ENCODE measurements around the gene MYO1D. TPM values are rescaled to one million over a fixed set of nuclear protein-coding genes. Genes with fewer than 3 reads are reported as not detected.

The MYO1D gene
- total RNA-seq, 1 experiment from 2014 or later, result 1.3 TPM

DNA sequence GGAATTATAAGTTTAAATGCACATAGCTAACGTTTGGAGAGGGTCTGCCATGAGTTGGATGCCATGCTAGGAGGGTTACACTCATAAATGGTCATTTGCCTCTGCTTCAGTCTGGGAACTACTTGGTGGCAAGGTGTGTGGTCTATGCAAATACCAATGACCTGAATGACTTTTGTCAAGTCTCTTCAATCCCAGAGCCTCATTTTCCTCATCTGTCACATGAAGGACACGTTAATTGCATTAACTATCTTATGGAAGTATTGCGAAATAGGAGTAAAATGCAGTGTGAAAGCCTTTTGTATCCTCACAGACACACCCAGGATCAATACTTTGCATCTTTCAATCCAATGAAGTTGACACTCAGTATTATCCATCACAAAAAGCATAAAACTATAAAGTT, 327.4 kb downstream of the MYO1D start:
- TF ChIP-seq, protein P1, sequence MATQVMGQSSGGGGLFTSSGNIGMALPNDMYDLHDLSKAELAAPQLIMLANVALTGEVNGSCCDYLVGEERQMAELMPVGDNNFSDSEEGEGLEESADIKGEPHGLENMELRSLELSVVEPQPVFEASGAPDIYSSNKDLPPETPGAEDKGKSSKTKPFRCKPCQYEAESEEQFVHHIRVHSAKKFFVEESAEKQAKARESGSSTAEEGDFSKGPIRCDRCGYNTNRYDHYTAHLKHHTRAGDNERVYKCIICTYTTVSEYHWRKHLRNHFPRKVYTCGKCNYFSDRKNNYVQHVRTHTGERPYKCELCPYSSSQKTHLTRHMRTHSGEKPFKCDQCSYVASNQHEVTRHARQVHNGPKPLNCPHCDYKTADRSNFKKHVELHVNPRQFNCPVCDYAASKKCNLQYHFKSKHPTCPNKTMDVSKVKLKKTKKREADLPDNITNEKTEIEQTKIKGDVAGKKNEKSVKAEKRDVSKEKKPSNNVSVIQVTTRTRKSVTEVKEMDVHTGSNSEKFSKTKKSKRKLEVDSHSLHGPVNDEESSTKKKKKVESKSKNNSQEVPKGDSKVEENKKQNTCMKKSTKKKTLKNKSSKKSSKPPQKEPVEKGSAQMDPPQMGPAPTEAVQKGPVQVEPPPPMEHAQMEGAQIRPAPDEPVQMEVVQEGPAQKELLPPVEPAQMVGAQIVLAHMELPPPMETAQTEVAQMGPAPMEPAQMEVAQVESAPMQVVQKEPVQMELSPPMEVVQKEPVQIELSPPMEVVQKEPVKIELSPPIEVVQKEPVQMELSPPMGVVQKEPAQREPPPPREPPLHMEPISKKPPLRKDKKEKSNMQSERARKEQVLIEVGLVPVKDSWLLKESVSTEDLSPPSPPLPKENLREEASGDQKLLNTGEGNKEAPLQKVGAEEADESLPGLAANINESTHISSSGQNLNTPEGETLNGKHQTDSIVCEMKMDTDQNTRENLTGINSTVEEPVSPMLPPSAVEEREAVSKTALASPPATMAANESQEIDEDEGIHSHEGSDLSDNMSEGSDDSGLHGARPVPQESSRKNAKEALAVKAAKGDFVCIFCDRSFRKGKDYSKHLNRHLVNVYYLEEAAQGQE (IDR thresholded peaks at IDR 0.05; ENCODE audit: insufficient read depth in 1 of 2, low read depth in 2 of 2, low read length in 1 of 2), result no peak
- TF ChIP-seq TCF7L2 (IDR thresholded peaks at IDR 0.05; ENCODE audit: low read depth, low read length) (no peak), POLR2AphosphoS5 (IDR thresholded peaks at IDR 0.05; ENCODE audit: low read depth, low read length) (no peak), CTCF (IDR thresholded peaks at IDR 0.05) (no peak), SIN3A (IDR thresholded peaks at IDR 0.05; ENCODE audit: borderline replicate concordance, insufficient read depth, low read depth, low read length) (no peak)
- Histone ChIP-seq H3K27me3 (ENCODE audit: control insufficient read depth, insufficient read depth, low read length) (no peaks in the 10 kb centered on the region), H3K27ac (ENCODE audit: low read length) (no peak overlapping the region), H3K9me3 (ENCODE audit: control insufficient read depth, insufficient read depth, low read depth, low read length) (no peaks in the 10 kb centered on the region), H3K36me3 (ENCODE audit: control insufficient read depth, insufficient read depth, low read length) (no peaks in the 10 kb centered on the region), H3K4me3 (ENCODE audit: low read depth in 2 of 2, low read length in 2 of 2) (no peak overlapping the region), H3K4me1 (ENCODE audit: control insufficient read depth, insufficient read depth, low read length) (no peaks in the 10 kb centered on the region)
- ChIA-PET POLR2A (interaction anchor here (0.6 kb wide), 1 partner anchor 15 kb away, joined by 3 read pairs; no protein-coding TSS in a partner anchor), CTCF (interaction anchor here (0.8 kb wide), 1 partner anchor 9 kb away, joined by 3 read pairs; no protein-coding TSS in a partner anchor)
- intact Hi-C loops (cut with micrococcal nuclease; ENCODE audit: unreplicated experiment), result no loop called here
- DNase-seq (ENCODE audit: low read depth, low spot score) (no peak), ATAC-seq (no peak)
- in situ Hi-C loops (cut with HindIII; ENCODE audit: low pct_unique_long_range_greater_than_20kb, low sequenced_read_pairs), result no loop called here
- BruUV-seq (replicated peaks), result no TSS peak

GRCh38 chr17:32546031-32546444, 330.9 kb downstream of the MYO1D start:
- no peak overlapping the region for H3K4me3 ChIP-seq (ENCODE audit: low read depth in 2 of 2, low read length in 2 of 2)
- in situ Hi-C loops (cut with HindIII; ENCODE audit: low pct_unique_long_range_greater_than_20kb, low sequenced_read_pairs) (no loop called here), intact Hi-C loops (cut with micrococcal nuclease; ENCODE audit: unreplicated experiment) (no loop called here)
- H3K36me3 ChIP-seq (ENCODE audit: control insufficient read depth, insufficient read depth, low read length), result no peaks in the 10 kb centered on the region
- DNase-seq (ENCODE audit: low read depth, low spot score), result no peak
- no peaks in the 10 kb centered on the region for H3K4me1 ChIP-seq (ENCODE audit: control insufficient read depth, insufficient read depth, low read length)
- POLR2A ChIA-PET, result interaction anchor here (0.6 to 0.7 kb wide), 2 partner anchors 13 to 37 kb away, joined by 3 to 4 read pairs; no protein-coding TSS in a partner anchor
- H3K27me3 ChIP-seq (ENCODE audit: control insufficient read depth, insufficient read depth, low read length), result no peaks in the 10 kb centered on the region
- CTCF ChIA-PET, result interaction anchor here (0.6 to 0.8 kb wide), 2 partner anchors 10 to 237 kb away, joined by 3 read pairs; no protein-coding TSS in a partner anchor
- H3K9me3 ChIP-seq (ENCODE audit: control insufficient read depth, insufficient read depth, low read depth, low read length), result no peaks in the 10 kb centered on the region
- TF ChIP-seq CTCF (IDR thresholded peaks at IDR 0.05), result no peak
- no peak for TF ChIP-seq POLR2AphosphoS5 (IDR thresholded peaks at IDR 0.05; ENCODE audit: low read depth, low read length)
- no peak for TF ChIP-seq SIN3A (IDR thresholded peaks at IDR 0.05; ENCODE audit: borderline replicate concordance, insufficient read depth, low read depth, low read length)
- TF ChIP-seq, protein P1 (IDR thresholded peaks at IDR 0.05; ENCODE audit: insufficient read depth in 1 of 2, low read depth in 2 of 2, low read length in 1 of 2), result no peak
- no peak for TF ChIP-seq TCF7L2 (IDR thresholded peaks at IDR 0.05; ENCODE audit: low read depth, low read length)
- H3K27ac ChIP-seq (ENCODE audit: low read length), result no peak overlapping the region
- 0 out of 2 replicates have a peak, but pooled peaks have one; percentile 12 for ATAC-seq
- no TSS peak for BruUV-seq (replicated peaks)

All from Panc1 (cell line).